ENCODE data around the gene CARD11.

GRCh38 chr7:2970307-2970664, 73.4 kb downstream of the CARD11 start:
- TF ChIP-seq POLR2A (IDR thresholded peaks at IDR 0.05; ENCODE audit: low read depth, low read length) (no peak), TAF1 (IDR thresholded peaks at IDR 0.05; ENCODE audit: borderline replicate concordance, low read depth, low read length) (no peak), POLR2AphosphoS5 (IDR thresholded peaks at IDR 0.05; ENCODE audit: low read depth, low read length) (no peak)

Measured in GM12892 (cell line).